ENCODE results near the gene PDE10A.

Gene PDE10A

DNA sequence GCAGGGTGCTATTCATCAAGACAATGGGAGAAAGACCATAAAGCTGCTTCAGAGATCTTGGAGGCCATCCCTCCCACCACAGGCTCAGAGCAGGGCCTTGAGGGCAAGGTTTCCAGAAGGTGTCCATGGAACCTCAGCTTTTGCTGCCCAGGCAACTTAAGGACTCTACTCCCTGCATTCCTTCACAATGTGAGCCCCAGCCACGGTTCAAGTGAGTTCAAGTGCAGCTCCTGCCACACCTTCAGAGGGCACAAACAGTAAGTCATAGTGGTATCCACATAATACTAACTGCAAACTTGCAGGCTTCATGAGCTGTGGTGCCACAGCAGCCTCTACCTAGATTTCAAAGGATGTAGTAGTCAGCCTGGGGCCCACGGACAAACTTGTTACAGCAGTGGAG is 209.6 kb downstream of the PDE10A start:
- TF ChIP-seq YY1 (IDR thresholded peaks at IDR 0.05; ENCODE audit: insufficient read depth, insufficient read length): no peak
- no peak for TF ChIP-seq ZNF274 (IDR thresholded peaks at IDR 0.05; ENCODE audit: low read depth, low read length)
- TF ChIP-seq SUZ12 (IDR thresholded peaks at IDR 0.05; ENCODE audit: extremely low read depth, insufficient read depth, insufficient read length): no peak
- no peaks in the 10 kb centered on the region for H3K4me1 ChIP-seq (ENCODE audit: insufficient read depth, insufficient read length)

DNA sequence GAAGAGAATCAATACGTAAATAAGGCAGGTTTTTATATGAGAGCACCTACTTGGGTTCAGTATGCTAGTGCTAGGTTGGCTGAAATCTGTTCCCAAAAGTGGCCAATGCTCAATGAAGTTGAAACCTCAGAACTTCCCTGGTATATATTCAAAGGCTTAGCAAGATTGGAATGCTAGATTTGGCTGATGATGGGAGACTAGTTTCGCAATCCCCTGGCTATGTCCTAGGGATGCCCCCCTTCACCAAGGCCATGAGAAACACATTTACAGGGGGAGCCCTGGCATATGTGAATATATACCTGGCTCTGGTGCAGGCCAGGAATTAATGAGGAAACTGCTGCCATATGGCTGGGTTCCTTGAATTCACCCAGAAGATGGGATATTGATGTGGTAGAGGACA is 211.2 kb downstream of the PDE10A start:
- no peaks in the 10 kb centered on the region for H3K4me1 ChIP-seq (ENCODE audit: insufficient read depth, insufficient read length)

More for the DNA sequence above, 209.6 kb downstream of the PDE10A start:
- H3K36me3 ChIP-seq (ENCODE audit: insufficient read depth, insufficient read length, low read length): no peaks in the 10 kb centered on the region
- H3K4me3 ChIP-seq (ENCODE audit: insufficient read length, low read depth): no peak overlapping the region
- H3K9me3 ChIP-seq (ENCODE audit: insufficient read depth, low read length): no peaks in the 10 kb centered on the region
- no peak for DNase-seq (ENCODE audit: low read depth, low spot score)
- H3K9ac ChIP-seq (ENCODE audit: insufficient read length, low read depth): no peak overlapping the region
- H3K27me3 ChIP-seq (ENCODE audit: insufficient read depth, insufficient read length): no peaks in the 10 kb centered on the region

DNA sequence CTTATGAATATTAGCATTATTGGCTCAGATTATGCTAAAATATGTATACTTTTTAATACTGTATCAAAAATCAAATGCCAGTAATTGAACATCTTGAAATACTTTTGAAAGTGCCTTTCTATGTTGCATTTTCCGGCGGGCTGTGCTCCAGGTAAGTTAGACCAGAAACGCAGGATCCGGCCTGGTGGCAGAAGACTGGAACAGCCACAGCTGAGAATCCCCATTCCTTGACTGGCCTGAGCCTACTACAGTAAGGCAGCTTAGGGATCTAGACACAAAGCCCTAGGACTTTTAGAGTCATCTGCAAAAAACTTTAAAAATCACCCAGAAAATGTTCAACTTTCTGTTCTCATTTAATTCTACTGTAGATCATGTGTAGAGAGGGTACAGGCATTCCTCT is 214.8 kb downstream of the PDE10A start:
- Histone ChIP-seq H3K4me1 (ENCODE audit: insufficient read depth, insufficient read length) (no peaks in the 10 kb centered on the region), H3K9ac (ENCODE audit: insufficient read length, low read depth) (no peak overlapping the region), H3K36me3 (ENCODE audit: insufficient read depth, insufficient read length, low read length) (no peaks in the 10 kb centered on the region), H3K9me3 (ENCODE audit: insufficient read depth, low read length) (peaks cover 10% of the 10 kb centered on the region; the same call in 1 of the 2 replicates), H3K27me3 (ENCODE audit: insufficient read depth, insufficient read length) (no peaks in the 10 kb centered on the region), H3K4me3 (ENCODE audit: insufficient read length, low read depth) (no peak overlapping the region)
- no peak for DNase-seq (ENCODE audit: low read depth, low spot score)
- TF ChIP-seq SUZ12 (IDR thresholded peaks at IDR 0.05; ENCODE audit: extremely low read depth, insufficient read depth, insufficient read length): no peak
- TF ChIP-seq YY1 (IDR thresholded peaks at IDR 0.05; ENCODE audit: insufficient read depth, insufficient read length): no peak
- TF ChIP-seq ZNF274 (IDR thresholded peaks at IDR 0.05; ENCODE audit: low read depth, low read length): no peak

More for the DNA sequence above, 211.2 kb downstream of the PDE10A start:
- H3K4me3 ChIP-seq (ENCODE audit: insufficient read length, low read depth): no peak overlapping the region
- TF ChIP-seq YY1 (IDR thresholded peaks at IDR 0.05; ENCODE audit: insufficient read depth, insufficient read length) (no peak), ZNF274 (IDR thresholded peaks at IDR 0.05; ENCODE audit: low read depth, low read length) (no peak), SUZ12 (IDR thresholded peaks at IDR 0.05; ENCODE audit: extremely low read depth, insufficient read depth, insufficient read length) (no peak)
- no peak overlapping the region for H3K9ac ChIP-seq (ENCODE audit: insufficient read length, low read depth)
- no peaks in the 10 kb centered on the region for H3K27me3 ChIP-seq (ENCODE audit: insufficient read depth, insufficient read length)
- no peaks in the 10 kb centered on the region for H3K9me3 ChIP-seq (ENCODE audit: insufficient read depth, low read length)
- no peak for DNase-seq (ENCODE audit: low read depth, low spot score)
- H3K36me3 ChIP-seq (ENCODE audit: insufficient read depth, insufficient read length, low read length): no peaks in the 10 kb centered on the region

DNA sequence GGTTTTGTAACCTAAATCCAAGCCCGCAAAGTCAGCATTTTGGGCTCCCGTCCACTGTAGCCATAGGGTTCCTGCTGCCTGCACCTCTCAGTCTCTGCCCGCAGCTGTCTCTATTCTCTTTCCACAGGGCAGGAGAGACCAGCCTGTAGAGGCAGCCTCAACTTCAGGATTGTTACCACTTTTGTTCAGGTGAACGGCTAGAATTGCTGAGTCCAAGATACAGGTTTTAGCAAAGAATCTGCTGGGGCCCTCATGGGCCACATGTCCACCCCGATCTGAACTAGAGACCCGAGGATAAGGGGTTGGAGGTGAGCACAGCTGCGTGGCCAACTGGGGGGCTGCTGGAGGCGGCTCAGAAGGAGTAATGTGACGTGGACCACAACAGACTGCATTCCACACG is 215.9 kb downstream of the PDE10A start:
- H3K36me3 ChIP-seq (ENCODE audit: insufficient read depth, insufficient read length, low read length): no peaks in the 10 kb centered on the region
- H3K4me3 ChIP-seq (ENCODE audit: insufficient read length, low read depth): no peak overlapping the region
- no peak overlapping the region for H3K9ac ChIP-seq (ENCODE audit: insufficient read length, low read depth)
- H3K27me3 ChIP-seq (ENCODE audit: insufficient read depth, insufficient read length): no peaks in the 10 kb centered on the region
- no peaks in the 10 kb centered on the region for H3K4me1 ChIP-seq (ENCODE audit: insufficient read depth, insufficient read length)
- no peak for DNase-seq (ENCODE audit: low read depth, low spot score)
- H3K9me3 ChIP-seq (ENCODE audit: insufficient read depth, low read length): peaks cover 19% of the 10 kb centered on the region; the same call in 1 of the 2 replicates
- TF ChIP-seq YY1 (IDR thresholded peaks at IDR 0.05; ENCODE audit: insufficient read depth, insufficient read length): no peak
- TF ChIP-seq ZNF274 (IDR thresholded peaks at IDR 0.05; ENCODE audit: low read depth, low read length): no peak
- no peak for TF ChIP-seq SUZ12 (IDR thresholded peaks at IDR 0.05; ENCODE audit: extremely low read depth, insufficient read depth, insufficient read length)

DNA sequence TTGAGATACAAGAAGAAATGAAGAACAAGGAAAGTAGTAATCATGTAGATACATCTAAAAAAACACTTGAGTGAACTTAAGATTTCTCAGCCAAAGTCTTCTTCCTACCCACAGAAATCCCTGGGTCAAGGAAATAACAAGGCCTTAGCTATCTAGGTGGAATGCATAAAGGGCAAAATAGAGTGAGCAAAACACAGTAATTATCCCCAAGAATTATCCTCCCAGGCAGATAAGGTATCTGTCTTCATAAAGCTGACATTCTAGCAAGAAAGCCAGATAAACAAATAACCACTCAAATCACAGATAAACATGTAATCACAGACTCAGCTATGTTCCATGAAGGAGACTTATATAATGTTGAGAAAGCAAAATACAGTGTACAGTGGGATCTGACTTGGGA is 216.7 kb downstream of the PDE10A start:
- TF ChIP-seq YY1 (IDR thresholded peaks at IDR 0.05; ENCODE audit: insufficient read depth, insufficient read length) (no peak), SUZ12 (IDR thresholded peaks at IDR 0.05; ENCODE audit: extremely low read depth, insufficient read depth, insufficient read length) (no peak), ZNF274 (IDR thresholded peaks at IDR 0.05; ENCODE audit: low read depth, low read length) (no peak)
- DNase-seq (ENCODE audit: low read depth, low spot score): no peak
- H3K9me3 ChIP-seq (ENCODE audit: insufficient read depth, low read length): peaks cover 19% of the 10 kb centered on the region; the same call in 1 of the 2 replicates
- H3K4me3 ChIP-seq (ENCODE audit: insufficient read length, low read depth): no peak overlapping the region
- no peaks in the 10 kb centered on the region for H3K36me3 ChIP-seq (ENCODE audit: insufficient read depth, insufficient read length, low read length)
- no peaks in the 10 kb centered on the region for H3K4me1 ChIP-seq (ENCODE audit: insufficient read depth, insufficient read length)
- no peaks in the 10 kb centered on the region for H3K27me3 ChIP-seq (ENCODE audit: insufficient read depth, insufficient read length)
- no peak overlapping the region for H3K9ac ChIP-seq (ENCODE audit: insufficient read length, low read depth)

DNA sequence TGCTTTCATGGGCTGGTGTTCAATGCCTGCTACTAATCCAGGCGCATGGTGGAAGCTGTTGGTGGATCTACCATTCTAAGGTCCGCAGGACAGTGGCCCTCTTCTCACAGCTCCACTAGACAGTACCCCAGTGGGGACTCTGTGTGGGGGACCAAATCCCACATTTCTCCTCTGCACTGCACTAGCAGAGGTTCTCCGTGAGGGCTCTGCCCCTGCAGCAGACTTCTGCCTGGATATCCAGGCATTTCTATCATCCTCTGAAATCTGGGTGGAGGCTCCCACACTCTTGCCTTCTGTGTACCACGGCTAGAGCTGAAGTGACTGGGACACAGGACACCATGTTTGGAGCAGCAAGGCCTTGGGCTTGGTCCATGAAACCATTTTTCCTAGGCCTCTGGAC is 219.6 kb downstream of the PDE10A start:
- no peaks in the 10 kb centered on the region for H3K36me3 ChIP-seq (ENCODE audit: insufficient read depth, insufficient read length, low read length)
- no peak for TF ChIP-seq YY1 (IDR thresholded peaks at IDR 0.05; ENCODE audit: insufficient read depth, insufficient read length)
- TF ChIP-seq ZNF274 (IDR thresholded peaks at IDR 0.05; ENCODE audit: low read depth, low read length): no peak
- TF ChIP-seq SUZ12 (IDR thresholded peaks at IDR 0.05; ENCODE audit: extremely low read depth, insufficient read depth, insufficient read length): no peak

DNA sequence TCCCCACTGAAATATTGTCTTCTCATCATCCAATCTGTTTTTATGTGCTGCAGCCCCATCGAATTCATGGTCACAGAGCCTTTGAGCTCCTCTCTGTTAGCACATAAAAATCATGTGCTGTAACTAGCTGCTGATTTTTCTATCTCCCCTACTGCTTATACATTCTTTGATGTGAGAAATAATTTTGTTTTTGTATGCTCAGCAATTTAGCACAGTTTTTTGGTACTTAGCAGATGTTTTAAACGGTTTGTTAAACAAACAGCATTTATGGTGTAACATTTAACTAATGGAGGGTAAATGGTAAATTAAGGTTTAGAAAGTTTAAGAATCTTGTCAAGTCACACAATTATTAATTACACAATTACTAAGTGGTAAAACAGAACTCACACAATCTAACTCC is 221.9 kb downstream of the PDE10A start:
- no peak for DNase-seq (ENCODE audit: low read depth, low spot score)
- Histone ChIP-seq H3K4me1 (ENCODE audit: insufficient read depth, insufficient read length) (no peaks in the 10 kb centered on the region), H3K9ac (ENCODE audit: insufficient read length, low read depth) (no peak overlapping the region), H3K4me3 (ENCODE audit: insufficient read length, low read depth) (no peak overlapping the region), H3K27me3 (ENCODE audit: insufficient read depth, insufficient read length) (no peaks in the 10 kb centered on the region), H3K9me3 (ENCODE audit: insufficient read depth, low read length) (peaks cover 19% of the 10 kb centered on the region; the same call in 1 of the 2 replicates), H3K36me3 (ENCODE audit: insufficient read depth, insufficient read length, low read length) (no peaks in the 10 kb centered on the region)
- TF ChIP-seq YY1 (IDR thresholded peaks at IDR 0.05; ENCODE audit: insufficient read depth, insufficient read length) (no peak), SUZ12 (IDR thresholded peaks at IDR 0.05; ENCODE audit: extremely low read depth, insufficient read depth, insufficient read length) (no peak), ZNF274 (IDR thresholded peaks at IDR 0.05; ENCODE audit: low read depth, low read length) (no peak)

More for the DNA sequence above, 219.6 kb downstream of the PDE10A start:
- no peak overlapping the region for H3K4me3 ChIP-seq (ENCODE audit: insufficient read length, low read depth)
- no peaks in the 10 kb centered on the region for H3K27me3 ChIP-seq (ENCODE audit: insufficient read depth, insufficient read length)
- no peaks in the 10 kb centered on the region for H3K4me1 ChIP-seq (ENCODE audit: insufficient read depth, insufficient read length)
- H3K9ac ChIP-seq (ENCODE audit: insufficient read length, low read depth): no peak overlapping the region
- no peak for DNase-seq (ENCODE audit: low read depth, low spot score)
- H3K9me3 ChIP-seq (ENCODE audit: insufficient read depth, low read length): peaks cover 19% of the 10 kb centered on the region; the same call in 1 of the 2 replicates

Data from NT2/D1 (cell line).